Measurements from ENCODE around the gene PZP.

The PZP gene

GRCh38 chr12:9104087-9104486 lies 104.1 kb downstream of the PZP start:
- DNase-seq (ENCODE audit: low read depth, low spot score): no peak

DNA sequence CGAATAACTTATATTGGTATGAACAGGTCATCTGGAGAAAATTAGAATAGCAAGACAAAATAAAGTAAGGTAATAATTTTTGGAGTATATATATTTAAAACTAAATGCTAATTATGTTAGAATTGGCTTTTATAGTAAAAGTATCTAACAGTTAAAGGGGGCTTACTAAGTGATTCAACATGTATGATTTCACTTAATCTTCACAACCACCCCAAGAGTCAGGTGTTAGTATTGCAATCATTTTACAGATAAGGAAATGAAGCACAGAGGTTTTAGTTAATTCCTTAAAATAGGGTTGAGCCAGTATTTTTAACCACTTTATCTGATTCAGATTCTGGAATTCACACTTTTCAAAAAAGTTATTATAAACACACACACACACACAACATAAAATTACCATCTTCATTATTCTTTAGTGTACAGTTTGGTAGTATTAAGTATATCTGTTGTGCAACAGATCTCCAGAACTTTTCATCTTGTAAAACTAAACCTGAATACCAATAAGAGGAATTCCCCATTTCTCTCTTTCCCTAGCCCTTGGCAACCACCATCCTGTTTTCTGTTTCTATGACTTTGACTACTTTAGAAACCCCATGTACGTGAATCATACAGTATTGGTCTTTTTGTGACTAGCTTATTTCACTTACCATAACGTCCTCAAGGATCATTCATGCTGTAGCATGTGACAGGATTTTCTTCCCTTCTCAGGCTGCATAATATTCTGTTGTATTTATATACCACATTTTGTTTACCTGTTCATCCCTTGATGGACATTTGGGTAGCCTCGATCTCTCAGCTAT lies 104.9 kb downstream of the PZP start:
- no peak for DNase-seq (ENCODE audit: low read depth, low spot score)

- DNase-seq (ENCODE audit: low read depth, low spot score): no peak
Observed at GRCh38 chr12:9101018-9101687, 107.0 kb downstream of the PZP start.

GRCh38 chr12:9099552-9100190 lies 108.5 kb downstream of the PZP start:
- no peak for DNase-seq (ENCODE audit: low read depth, low spot score)

Data from smooth muscle cell of the brain vasculature (primary cell).